GM23338 (cell line): ENCODE data around the gene AMOTL1. TPM values are rescaled to one million over a fixed set of nuclear protein-coding genes. Genes with fewer than 3 reads are reported as not detected.

Experiments
- ATAC-seq: fragments of 200-7000 bp; cut with Tn5 transposase; 3 replicates; pipeline ENCODE4 v1.9.1; 2020
- DNase-seq: peaks from one replicate; pipeline ENCODE4 v3.0.0-alpha.2; 2015; ENCODE audit warnings: low spot score
- H2AFZ ChIP-seq: fragments of 200-600 bp; sonication (generic); 2 replicates; pipeline ENCODE4 v1.8.0; 2016; ENCODE audit warnings: antibody characterized with exemption, mild to moderate bottlenecking, moderate library complexity
- H3F3A ChIP-seq: fragments of 200-600 bp; sonication (generic); replicated peaks from 2 replicates; pipeline ENCODE4 v1.8.0; 2017; ENCODE audit warnings: antibody characterized with exemption, mixed run types, low read depth
- H3K27ac ChIP-seq: fragments of 200-600 bp; sonication (generic); 2 replicates; pipeline ENCODE4 v1.6.1; 2016; ENCODE audit warnings: low read depth
- H3K27me3 ChIP-seq: fragments of 200-600 bp; sonication (generic); 2 replicates; pipeline ENCODE4 v1.8.0; 2016; ENCODE audit warnings: mild to moderate bottlenecking, mixed run types, moderate library complexity; ENCODE audit not compliant: insufficient read depth
- H3K36me3 ChIP-seq: fragments of 200-600 bp; sonication (generic); 2 replicates; pipeline ENCODE4 v1.8.0; 2016; ENCODE audit warnings: mild to moderate bottlenecking; ENCODE audit not compliant: insufficient read depth
- H3K4me1 ChIP-seq: fragments of 200-600 bp; sonication (generic); 2 replicates; pipeline ENCODE4 v1.8.0; 2016; ENCODE audit warnings: mild to moderate bottlenecking, moderate library complexity; ENCODE audit not compliant: insufficient read depth
- H3K4me2 ChIP-seq: fragments of 200-600 bp; sonication (generic); 2 replicates; pipeline ENCODE4 v1.7.1; 2017; ENCODE audit warnings: mixed run types
- H3K4me3 ChIP-seq: fragments of 200-600 bp; sonication (generic); 2 replicates; pipeline ENCODE4 v1.6.1; 2016; ENCODE audit warnings: mixed run types
- H3K79me2 ChIP-seq: fragments of 200-600 bp; sonication (generic); replicated peaks from 2 replicates; pipeline ENCODE4 v1.8.0; 2017; ENCODE audit warnings: mild to moderate bottlenecking; ENCODE audit not compliant: insufficient read depth
- H3K9me2 ChIP-seq: fragments of 200-600 bp; sonication (generic); 2 replicates; pipeline ENCODE4 v1.8.0; 2017; ENCODE audit not compliant: insufficient read depth
- H4K20me1 ChIP-seq: fragments of 200-600 bp; sonication (generic); replicated peaks from 2 replicates; pipeline ENCODE4 v1.8.0; 2017; ENCODE audit warnings: mild to moderate bottlenecking; ENCODE audit not compliant: insufficient read depth
- H3K27ac Mint-ChIP-seq: 2 replicates; pipeline ENCODE4 v1.8.0; 2020; ENCODE audit warnings: inconsistent platforms, mild to moderate bottlenecking, moderate library complexity, mixed read lengths
- H3K27me3 Mint-ChIP-seq: 3 replicates; pipeline ENCODE4 v1.8.0; 2022; ENCODE audit warnings: low read depth, mild to moderate bottlenecking, moderate library complexity, mixed read lengths, inconsistent platforms; ENCODE audit not compliant: insufficient read depth, poor library complexity
- H3K36me3 Mint-ChIP-seq: 3 replicates; pipeline ENCODE4 v1.8.0; 2021; ENCODE audit warnings: low read depth, mild to moderate bottlenecking, inconsistent platforms, moderate library complexity, mixed read lengths
- H3K4me1 Mint-ChIP-seq: 3 replicates; pipeline ENCODE4 v1.8.0; 2020; ENCODE audit warnings: mild to moderate bottlenecking, inconsistent platforms, mixed read lengths
- H3K4me3 Mint-ChIP-seq: 3 replicates; pipeline ENCODE4 v1.8.0; 2021; ENCODE audit warnings: moderate library complexity, mild to moderate bottlenecking, inconsistent platforms, mixed read lengths
- H3K9me3 Mint-ChIP-seq: 3 replicates; pipeline ENCODE4 v1.8.0; 2020; ENCODE audit warnings: moderate library complexity, mild to moderate bottlenecking, inconsistent platforms, mixed read lengths
- CREB1 ChIP-seq: fragments of 250-450 bp; sonication (Bioruptor Pico); IDR thresholded peaks from 2 replicates; pipeline ENCODE4 v1.5.0; 2020; ENCODE audit warnings: low read depth, mild to moderate bottlenecking, moderate library complexity
- EZH2 ChIP-seq: fragments of 200-600 bp; sonication (generic); IDR thresholded peaks from one replicate; pipeline ENCODE4 v1.8.0; 2017; ENCODE audit warnings: antibody characterized with exemption, mild to moderate bottlenecking, low read depth; ENCODE audit not compliant: unreplicated experiment
- EZH2phosphoT487 ChIP-seq: fragments of 200-600 bp; sonication (generic); IDR thresholded peaks from one replicate; pipeline ENCODE4 v1.8.1; 2018; ENCODE audit warnings: antibody characterized with exemption; ENCODE audit not compliant: unreplicated experiment
- JUNB ChIP-seq: IDR thresholded peaks from one replicate; pipeline ENCODE4 v1.6.1; 2016; ENCODE audit warnings: antibody characterized with exemption; ENCODE audit not compliant: unreplicated experiment
- POLR2AphosphoS5 ChIP-seq: IDR thresholded peaks from 2 replicates; pipeline ENCODE4 v1.6.1; 2016; ENCODE audit warnings: antibody characterized with exemption, low read depth
- ZNF114 ChIP-seq: fragments of 250-450 bp; sonication (Bioruptor Pico); IDR thresholded peaks from 2 replicates; pipeline ENCODE4 v1.5.0; 2020; ENCODE audit warnings: mild to moderate bottlenecking, moderate library complexity
- ZNF462 ChIP-seq: fragments of 250-450 bp; sonication (Bioruptor Pico); IDR thresholded peaks from 2 replicates; pipeline ENCODE4 v1.5.0; 2020; ENCODE audit warnings: mild to moderate bottlenecking, moderate library complexity
- polyA plus RNA-seq: library from polyadenylated mRNA; unstranded; fragments of >200 nt; fragmentation: Nextera tagmentation; extraction: Ambion mirVana; gene quantifications from 2 replicates; pipeline ENCODE4 v1.2.1, GENCODE V29; 2016
- total RNA-seq: library from RNA; depleted of rRNA; stranded (reverse); fragments of >200 nt; shearing (Covaris generic); gene quantifications from 2 replicates; pipeline ENCODE4 v1.2.3, GENCODE V29; 2014

Gene AMOTL1
- total and polyA plus RNA-seq, 2 experiments from 2014 or later = 4.3 to 18.7 TPM

- Mint-ChIP-seq H3K27ac (peak overlapping the region; percentile 16; the same call in 1 of the 2 replicates), H3K9me3 (no peaks in the 10 kb centered on the region), H3K27me3 (peaks cover 7% of the 10 kb centered on the region), H3K4me1 (peaks cover 56% of the 10 kb centered on the region), H3K36me3 (no peaks in the 10 kb centered on the region), H3K4me3 (no peak overlapping the region; the same call in 2 of the 3 replicates)
- Histone ChIP-seq H3K79me2 (no peaks in the 10 kb centered on the region), H3K9me2 (no peaks in the 10 kb centered on the region), H3K27ac (no peak overlapping the region), H3K36me3 (no peaks in the 10 kb centered on the region), H2AFZ (peak overlapping the region; percentile 48), H3K4me1 (peaks cover 62% of the 10 kb centered on the region), H4K20me1 (no peaks in the 10 kb centered on the region), H3F3A (peaks cover 13% of the 10 kb centered on the region; the same call in 1 of the 2 replicates), H3K4me2 (no peak overlapping the region; the same call in 1 of the 2 replicates), H3K27me3 (no peaks in the 10 kb centered on the region), H3K4me3 (no peak overlapping the region)
- ATAC-seq (no peak), DNase-seq (no peak)
- TF ChIP-seq EZH2 (no peak), EZH2phosphoT487 (no peak), ZNF462 (CRISPR knock-in tag) (no peak), JUNB (no peak), CREB1 (no peak), ZNF114 (CRISPR knock-in tag) (no peak), POLR2AphosphoS5 (no peak)
Observed at GRCh38 chr11:94732617-94733281, 35.4 kb upstream of the AMOTL1 start.
